Measurements from ENCODE around the gene PACRG. TPM values are rescaled to one million over a fixed set of nuclear protein-coding genes. Genes with fewer than 3 reads are reported as not detected.

PACRG gene
- total and polyA plus RNA-seq, 2 of the 4 experiments (the other 2 are of a cell fraction), result not detected

DNA sequence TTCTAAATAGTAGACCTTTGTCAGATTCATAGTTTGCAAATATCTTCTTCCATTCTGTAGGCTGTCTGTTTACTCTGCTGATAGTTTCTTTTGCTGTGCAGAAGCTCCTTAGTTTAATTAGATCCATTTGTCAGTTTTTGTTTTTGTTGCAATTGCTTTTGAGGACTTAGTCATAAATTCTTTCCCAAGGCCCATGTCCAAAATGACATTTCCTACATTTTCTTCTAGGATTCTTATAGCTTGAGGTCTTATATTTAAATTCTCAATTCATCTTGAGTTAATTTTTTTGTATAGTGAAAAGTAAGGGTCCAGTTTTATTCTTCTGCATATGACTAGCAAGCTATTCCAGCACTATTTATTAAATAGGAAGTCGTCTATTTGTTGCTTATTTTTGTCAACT is 287.0 kb downstream of the PACRG start:
- Histone ChIP-seq H4K20me1 (ENCODE audit: insufficient read depth, low read length) (no peaks in the 10 kb centered on the region), H2AK9ac (replicated peaks; ENCODE audit: low read depth, low read length, poor library complexity) (no peak overlapping the region), H4K5ac (ENCODE audit: low read depth, low read length) (no peak overlapping the region), H3K18ac (ENCODE audit: low read depth, low read length) (no peak overlapping the region), H3K79me1 (ENCODE audit: low read depth in 1 of 2, low read length in 2 of 2) (no peaks in the 10 kb centered on the region), H4K8ac (ENCODE audit: low read depth in 2 of 2, low read length in 2 of 2) (no peak overlapping the region), H3K4ac (ENCODE audit: low read depth, low read length) (no peak overlapping the region), H2BK15ac (ENCODE audit: low read depth, low read length) (no peak overlapping the region), H3K9me3 (ENCODE audit: control insufficient read depth, insufficient read depth, low read length) (peaks cover 2% of the 10 kb centered on the region; the same call in 1 of the 2 replicates), H2BK5ac (ENCODE audit: low read depth, low read length, poor library complexity, severe bottlenecking) (no peak overlapping the region), H3K9me1 (ENCODE audit: insufficient read depth, low read length) (no peaks in the 10 kb centered on the region), H2AK5ac (ENCODE audit: low read depth, low read length) (no peak overlapping the region), H3K4me3 (ENCODE audit: insufficient read depth, low read depth, low read length) (no peak overlapping the region), H3K23ac (ENCODE audit: low read depth, low read length) (no peak overlapping the region), H3K4me1 (ENCODE audit: control insufficient read depth, insufficient read depth, low read length) (no peaks in the 10 kb centered on the region), H3K56ac (ENCODE audit: extremely low read depth, insufficient read depth, low read length) (no peak overlapping the region), H3K9ac (ENCODE audit: low read depth, low read length) (no peak overlapping the region), H3K4me2 (ENCODE audit: low read depth, low read length) (no peak overlapping the region), H2AFZ (replicated peaks; ENCODE audit: low read length, poor library complexity) (no peak overlapping the region), H3K27ac (ENCODE audit: insufficient read depth, low read length) (no peak overlapping the region), H3K36me3 (ENCODE audit: control insufficient read depth, insufficient read depth, low read length) (no peaks in the 10 kb centered on the region), H3K14ac (replicated peaks; ENCODE audit: low read depth, low read length) (no peak overlapping the region), H2BK120ac (ENCODE audit: low read depth, low read length) (no peak overlapping the region), H4K91ac (ENCODE audit: insufficient read depth, low read depth, low read length) (no peak overlapping the region), H3K27me3 (ENCODE audit: control insufficient read depth, insufficient read depth, low read length) (no peaks in the 10 kb centered on the region), H2BK20ac (ENCODE audit: low read depth, low read length) (no peak overlapping the region)
- in situ Hi-C loops (cut with MboI; ENCODE audit: low sequenced_read_pairs) (no loop called here), dilution Hi-C loops (cut with HindIII; ENCODE audit: low sequenced_read_pairs, unreplicated experiment) (no loop called here), intact Hi-C loops (cut with micrococcal nuclease) (no loop called here)
- ATAC-seq (ENCODE audit: low read depth) (no peak), DNase-seq (no peak)
- POLR2A ChIA-PET (ENCODE audit: unreplicated experiment), result no interaction called here
- no CpG with 5 or more reads among the region's 1 CpG for WGBS, 2 experiments (ENCODE audit: extremely low coverage in 2 of 2, insufficient read length in 1 of 2)
- CTCF ChIA-PET, result no interaction called here
- BruUV-seq (replicated peaks), result no TSS peak
- TF ChIP-seq MAZ (IDR thresholded peaks at IDR 0.05; ENCODE audit: borderline replicate concordance, low read depth, low read length) (no peak), RCOR1 (IDR thresholded peaks at IDR 0.05; ENCODE audit: insufficient replicate concordance, low read length) (no peak), RAD21 (IDR thresholded peaks at IDR 0.05; ENCODE audit: low read length) (no peak), CHD1 (IDR thresholded peaks at IDR 0.05; ENCODE audit: low read depth, low read length) (no peak), MAFK (IDR thresholded peaks at IDR 0.05; ENCODE audit: low read depth, low read length) (no peak), POLR2A (IDR thresholded peaks at IDR 0.05; ENCODE audit: low read depth, low read length) (no peak), FOS (IDR thresholded peaks at IDR 0.05; ENCODE audit: low read depth, low read length) (no peak), BHLHE40 (IDR thresholded peaks at IDR 0.05; ENCODE audit: low read depth, low read length) (no peak), RFX5 (IDR thresholded peaks at IDR 0.05; ENCODE audit: low read depth, low read length) (no peak), MXI1 (IDR thresholded peaks at IDR 0.05; ENCODE audit: borderline replicate concordance, low read depth, low read length) (no peak)
- TF ChIP-seq, protein P1, sequence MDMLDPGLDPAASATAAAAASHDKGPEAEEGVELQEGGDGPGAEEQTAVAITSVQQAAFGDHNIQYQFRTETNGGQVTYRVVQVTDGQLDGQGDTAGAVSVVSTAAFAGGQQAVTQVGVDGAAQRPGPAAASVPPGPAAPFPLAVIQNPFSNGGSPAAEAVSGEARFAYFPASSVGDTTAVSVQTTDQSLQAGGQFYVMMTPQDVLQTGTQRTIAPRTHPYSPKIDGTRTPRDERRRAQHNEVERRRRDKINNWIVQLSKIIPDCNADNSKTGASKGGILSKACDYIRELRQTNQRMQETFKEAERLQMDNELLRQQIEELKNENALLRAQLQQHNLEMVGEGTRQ (IDR thresholded peaks at IDR 0.05; ENCODE audit: low read depth, low read length), result no peak
